ENCODE results near the gene SMAD6. TPM values are rescaled to one million over a fixed set of nuclear protein-coding genes. Genes with fewer than 3 reads are reported as not detected.

The SMAD6 gene
- total RNA-seq, 4 donors from 2014 or later, result 59.3 to 118 (median 62.3) TPM

GRCh38 chr15:66798426-66799061, 96.5 kb downstream of the SMAD6 start:
- Histone ChIP-seq H3K4me1 (peaks cover 16 to 20% of the 10 kb centered on the region in 2 donors), H3K27me3 (no peaks in the 10 kb centered on the region), H3K27ac (no peak overlapping the region), H3K9me3 (no peaks in the 10 kb centered on the region), H3K4me3 (replicated peaks in 1 of 3) (no peak overlapping the region), H3K36me3 (no peaks in the 10 kb centered on the region)
- intact Hi-C loops (cut with DNase I), result no loop called here
- no peak for DNase-seq
- WGBS, 2 donors, result 89% methylated on average over 10 of the region's 10 CpGs
- no peak for TF ChIP-seq POLR2A (IDR thresholded peaks at IDR 0.05)
- TF ChIP-seq, protein P1, sequence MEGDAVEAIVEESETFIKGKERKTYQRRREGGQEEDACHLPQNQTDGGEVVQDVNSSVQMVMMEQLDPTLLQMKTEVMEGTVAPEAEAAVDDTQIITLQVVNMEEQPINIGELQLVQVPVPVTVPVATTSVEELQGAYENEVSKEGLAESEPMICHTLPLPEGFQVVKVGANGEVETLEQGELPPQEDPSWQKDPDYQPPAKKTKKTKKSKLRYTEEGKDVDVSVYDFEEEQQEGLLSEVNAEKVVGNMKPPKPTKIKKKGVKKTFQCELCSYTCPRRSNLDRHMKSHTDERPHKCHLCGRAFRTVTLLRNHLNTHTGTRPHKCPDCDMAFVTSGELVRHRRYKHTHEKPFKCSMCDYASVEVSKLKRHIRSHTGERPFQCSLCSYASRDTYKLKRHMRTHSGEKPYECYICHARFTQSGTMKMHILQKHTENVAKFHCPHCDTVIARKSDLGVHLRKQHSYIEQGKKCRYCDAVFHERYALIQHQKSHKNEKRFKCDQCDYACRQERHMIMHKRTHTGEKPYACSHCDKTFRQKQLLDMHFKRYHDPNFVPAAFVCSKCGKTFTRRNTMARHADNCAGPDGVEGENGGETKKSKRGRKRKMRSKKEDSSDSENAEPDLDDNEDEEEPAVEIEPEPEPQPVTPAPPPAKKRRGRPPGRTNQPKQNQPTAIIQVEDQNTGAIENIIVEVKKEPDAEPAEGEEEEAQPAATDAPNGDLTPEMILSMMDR (IDR thresholded peaks at IDR 0.05), result no peak

- DNase-seq, result no peak
- Histone ChIP-seq H3K27me3 (no peaks in the 10 kb centered on the region), H3K4me3 (replicated peaks in 1 of 3) (no peak overlapping the region), H3K4me1 (peaks cover 23 to 27% of the 10 kb centered on the region in 2 donors), H3K36me3 (no peaks in the 10 kb centered on the region), H3K27ac (no peak overlapping the region), H3K9me3 (no peaks in the 10 kb centered on the region)
- no peak for TF ChIP-seq POLR2A (IDR thresholded peaks at IDR 0.05)
- TF ChIP-seq, protein P1 (IDR thresholded peaks at IDR 0.05), result no peak
- 83 to 89% methylated on average over 4 of the region's 4 CpGs for WGBS, 2 donors
- intact Hi-C loops (cut with DNase I), result no loop called here
Observed at GRCh38 chr15:66799242-66799641, 97.2 kb downstream of the SMAD6 start.

- no peaks in the 10 kb centered on the region for H3K27me3 ChIP-seq
- intact Hi-C loops (cut with DNase I), result no loop called here
- H3K4me3 ChIP-seq (replicated peaks in 1 of 3), result no peak overlapping the region
- H3K9me3 ChIP-seq, result no peaks in the 10 kb centered on the region
- no peak overlapping the region for H3K27ac ChIP-seq
- H3K36me3 ChIP-seq, result no peaks in the 10 kb centered on the region
- no peak for DNase-seq
- WGBS, 2 donors, result 84 to 93% methylated on average over 11 of the region's 11 CpGs
- no peak for TF ChIP-seq POLR2A (IDR thresholded peaks at IDR 0.05)
- TF ChIP-seq, protein P1 (IDR thresholded peaks at IDR 0.05), result no peak
- peaks cover 26 to 35% of the 10 kb centered on the region in 2 donors for H3K4me1 ChIP-seq
Observed at GRCh38 chr15:66800584-66801235, 98.7 kb downstream of the SMAD6 start.

- WGBS, 2 donors, result 77 to 95% methylated on average over 3 of the region's 3 CpGs
- intact Hi-C loops (cut with DNase I), result no loop called here
- Histone ChIP-seq H3K36me3 (no peaks in the 10 kb centered on the region), H3K4me3 (replicated peaks in 1 of 3) (no peak overlapping the region), H3K4me1 (peaks cover 26 to 36% of the 10 kb centered on the region in 2 donors), H3K9me3 (no peaks in the 10 kb centered on the region), H3K27me3 (no peaks in the 10 kb centered on the region), H3K27ac (peak overlapping the region in 1 of 3 donors; percentile 6)
- no peak for DNase-seq
- TF ChIP-seq POLR2A (IDR thresholded peaks at IDR 0.05), result no peak
- TF ChIP-seq, protein P1 (IDR thresholded peaks at IDR 0.05), result no peak
Observed at GRCh38 chr15:66801266-66801665, 99.2 kb downstream of the SMAD6 start.
